Measurements from ENCODE around the gene BBIP1. TPM values are rescaled to one million over a fixed set of nuclear protein-coding genes. Genes with fewer than 3 reads are reported as not detected.

Gene BBIP1
- total RNA-seq, 1 donor from 2014 or later = 39.1 TPM

DNA sequence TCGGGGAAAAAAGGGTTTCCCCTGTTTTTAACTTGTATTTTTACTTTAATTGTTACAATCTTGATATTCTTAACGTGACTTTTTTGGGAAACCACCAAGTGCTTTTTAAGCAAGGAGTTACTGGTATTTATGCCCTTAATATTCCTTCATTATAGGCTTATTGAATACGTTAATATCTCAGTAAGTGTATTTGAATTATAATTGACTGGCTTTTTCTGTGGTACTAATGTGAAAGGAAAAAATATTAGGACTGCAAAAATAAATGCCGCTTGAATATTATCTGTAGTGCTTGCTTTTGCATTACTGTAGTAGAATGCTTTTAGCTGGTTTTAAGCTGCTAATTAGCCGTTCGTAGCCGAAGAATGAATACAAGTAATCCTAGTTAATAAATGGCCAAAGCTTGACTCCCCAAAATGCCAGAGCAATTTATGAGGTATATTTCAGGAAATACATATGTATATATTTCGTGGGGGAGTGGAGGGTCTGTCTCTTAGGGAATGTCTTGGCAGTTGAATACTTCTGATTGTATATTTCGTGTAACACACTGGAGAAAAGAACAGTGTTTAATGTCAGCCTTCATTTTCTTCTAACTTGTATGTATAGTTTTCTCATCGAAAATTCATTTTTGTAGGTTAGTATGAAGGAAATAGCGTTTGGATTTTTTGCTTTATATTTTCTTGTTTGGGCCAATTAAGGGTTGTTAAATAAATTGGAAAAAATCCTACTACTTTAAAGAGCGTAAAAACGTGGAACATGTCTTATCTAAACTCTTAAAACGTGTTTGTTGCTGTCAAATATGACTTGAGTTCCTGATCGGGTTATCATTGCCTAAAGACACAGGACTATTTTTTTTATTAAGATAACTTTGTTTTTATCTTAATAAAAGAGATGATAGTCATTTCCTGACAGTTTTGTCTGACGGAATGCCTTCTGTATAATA lies 45.7 kb downstream of the BBIP1 start:
- TF ChIP-seq, protein P1, sequence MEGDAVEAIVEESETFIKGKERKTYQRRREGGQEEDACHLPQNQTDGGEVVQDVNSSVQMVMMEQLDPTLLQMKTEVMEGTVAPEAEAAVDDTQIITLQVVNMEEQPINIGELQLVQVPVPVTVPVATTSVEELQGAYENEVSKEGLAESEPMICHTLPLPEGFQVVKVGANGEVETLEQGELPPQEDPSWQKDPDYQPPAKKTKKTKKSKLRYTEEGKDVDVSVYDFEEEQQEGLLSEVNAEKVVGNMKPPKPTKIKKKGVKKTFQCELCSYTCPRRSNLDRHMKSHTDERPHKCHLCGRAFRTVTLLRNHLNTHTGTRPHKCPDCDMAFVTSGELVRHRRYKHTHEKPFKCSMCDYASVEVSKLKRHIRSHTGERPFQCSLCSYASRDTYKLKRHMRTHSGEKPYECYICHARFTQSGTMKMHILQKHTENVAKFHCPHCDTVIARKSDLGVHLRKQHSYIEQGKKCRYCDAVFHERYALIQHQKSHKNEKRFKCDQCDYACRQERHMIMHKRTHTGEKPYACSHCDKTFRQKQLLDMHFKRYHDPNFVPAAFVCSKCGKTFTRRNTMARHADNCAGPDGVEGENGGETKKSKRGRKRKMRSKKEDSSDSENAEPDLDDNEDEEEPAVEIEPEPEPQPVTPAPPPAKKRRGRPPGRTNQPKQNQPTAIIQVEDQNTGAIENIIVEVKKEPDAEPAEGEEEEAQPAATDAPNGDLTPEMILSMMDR (IDR thresholded peaks at IDR 0.05; ENCODE audit: partially characterized antibody, unreplicated experiment) = no peak
- DNase-seq = no peak

GRCh38 chr10:110872145-110872983 lies 46.6 kb downstream of the BBIP1 start:
- H3K27ac Mint-ChIP-seq (ENCODE audit: unreplicated experiment) = peak overlapping the region; percentile 78
- no peaks in the 10 kb centered on the region for H3K36me3 Mint-ChIP-seq (ENCODE audit: unreplicated experiment)
- TF ChIP-seq, protein P1 (IDR thresholded peaks at IDR 0.05; ENCODE audit: partially characterized antibody, unreplicated experiment) = no peak
- H3K9me3 Mint-ChIP-seq (ENCODE audit: unreplicated experiment) = peaks cover 15% of the 10 kb centered on the region
- DNase-seq = peak; percentile 84
- H3K4me1 Mint-ChIP-seq (ENCODE audit: low read depth, unreplicated experiment) = peaks cover 26% of the 10 kb centered on the region
- peaks cover 12% of the 10 kb centered on the region for H3K27me3 Mint-ChIP-seq (ENCODE audit: unreplicated experiment)
- peak overlapping the region; percentile 88 for H3K4me3 Mint-ChIP-seq (ENCODE audit: unreplicated experiment)

More for the DNA sequence above, 45.7 kb downstream of the BBIP1 start:
- peak overlapping the region; percentile 78 for H3K27ac Mint-ChIP-seq (ENCODE audit: unreplicated experiment)
- H3K4me1 Mint-ChIP-seq (ENCODE audit: low read depth, unreplicated experiment) = peaks cover 24% of the 10 kb centered on the region
- H3K9me3 Mint-ChIP-seq (ENCODE audit: unreplicated experiment) = peaks cover 15% of the 10 kb centered on the region
- H3K4me3 Mint-ChIP-seq (ENCODE audit: unreplicated experiment) = peak overlapping the region; percentile 88
- no peaks in the 10 kb centered on the region for H3K36me3 Mint-ChIP-seq (ENCODE audit: unreplicated experiment)
- peaks cover 11% of the 10 kb centered on the region for H3K27me3 Mint-ChIP-seq (ENCODE audit: unreplicated experiment)

- Mint-ChIP-seq H3K9me3 (ENCODE audit: unreplicated experiment) (peaks cover 15% of the 10 kb centered on the region), H3K27ac (ENCODE audit: unreplicated experiment) (peak within 1 kb of the TSS; percentile 95), H3K36me3 (ENCODE audit: unreplicated experiment) (no peaks in the 10 kb centered on the region), H3K27me3 (ENCODE audit: unreplicated experiment) (peaks cover 12% of the 10 kb centered on the region), H3K4me3 (ENCODE audit: unreplicated experiment) (peak within 1 kb of the TSS; percentile 93), H3K4me1 (ENCODE audit: low read depth, unreplicated experiment) (peaks cover 29% of the 10 kb centered on the region)
- DNase-seq = peak; percentile 100
- TF ChIP-seq, protein P1 (IDR thresholded peaks at IDR 0.05; ENCODE audit: partially characterized antibody, unreplicated experiment) = no peak
Observed at GRCh38 chr10:110871298-110872084, 47.5 kb downstream of the BBIP1 start, which contains the start of gene PDCD4. Gene PDCD4, plus strand, starts transcription at chr10:110871928. Its CDS starts 4,100 bp downstream, at chr10:110876028.

- H3K4me1 Mint-ChIP-seq (ENCODE audit: low read depth, unreplicated experiment) = peaks cover 33% of the 10 kb centered on the region
- no peak for DNase-seq
Observed at GRCh38 chr10:110870823-110871297, 48.1 kb downstream of the BBIP1 start.

More at GRCh38 chr10:110870823-110871297, 48.1 kb downstream of the BBIP1 start:
- Mint-ChIP-seq H3K9me3 (ENCODE audit: unreplicated experiment) (peaks cover 15% of the 10 kb centered on the region), H3K27me3 (ENCODE audit: unreplicated experiment) (peaks cover 12% of the 10 kb centered on the region), H3K36me3 (ENCODE audit: unreplicated experiment) (no peaks in the 10 kb centered on the region), H3K27ac (ENCODE audit: unreplicated experiment) (peak overlapping the region; percentile 95), H3K4me3 (ENCODE audit: unreplicated experiment) (peak overlapping the region; percentile 93)
- TF ChIP-seq, protein P1 (IDR thresholded peaks at IDR 0.05; ENCODE audit: partially characterized antibody, unreplicated experiment) = no peak

All from glutamatergic neuron (in vitro differentiated cells).